Sigmoid colon (tissue), 4 donors: ENCODE results near the gene DNAH11.

Source experiments
- POLR2AphosphoS5 ChIP-seq, 4 donors: sonication (generic); formaldehyde crosslinking; IDR thresholded peaks; one replicate each; pipeline ENCODE4 v1.6.1; 2017; ENCODE audit warnings: antibody characterized with exemption in 4 of 4
- TF ChIP-seq, protein P1 (sequence below), 4 experiments: fragments of 450-650 bp in 3 of 4; fragments of 200-600 bp in 1 of 4; IDR thresholded peaks; one replicate each; pipeline ENCODE4 v1.5.1; 2016 to 2019; ENCODE audit warnings: antibody characterized with exemption in 4 of 4, mild to moderate bottlenecking in 3 of 4, moderate library complexity in 2 of 4

DNA sequence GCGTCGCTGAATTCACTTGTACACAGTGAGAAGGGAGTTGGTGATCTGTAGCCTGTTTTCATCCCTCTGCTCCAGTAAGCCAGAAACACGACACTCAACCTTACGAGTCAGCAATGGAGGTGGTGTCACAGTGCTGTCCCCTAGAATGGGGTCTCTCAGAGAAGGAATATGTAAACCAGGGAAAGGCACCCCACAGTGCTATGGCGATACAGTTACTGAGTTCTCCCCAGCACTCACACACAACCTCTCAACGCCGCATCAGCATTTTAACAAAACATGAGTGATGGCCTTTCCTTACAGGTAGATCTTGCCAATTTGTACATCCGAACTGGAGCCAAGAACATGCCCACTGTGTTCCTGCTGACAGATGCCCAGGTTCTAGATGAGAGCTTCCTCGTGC is 206.5 kb downstream of the DNAH11 start:
- TF ChIP-seq, protein P1, sequence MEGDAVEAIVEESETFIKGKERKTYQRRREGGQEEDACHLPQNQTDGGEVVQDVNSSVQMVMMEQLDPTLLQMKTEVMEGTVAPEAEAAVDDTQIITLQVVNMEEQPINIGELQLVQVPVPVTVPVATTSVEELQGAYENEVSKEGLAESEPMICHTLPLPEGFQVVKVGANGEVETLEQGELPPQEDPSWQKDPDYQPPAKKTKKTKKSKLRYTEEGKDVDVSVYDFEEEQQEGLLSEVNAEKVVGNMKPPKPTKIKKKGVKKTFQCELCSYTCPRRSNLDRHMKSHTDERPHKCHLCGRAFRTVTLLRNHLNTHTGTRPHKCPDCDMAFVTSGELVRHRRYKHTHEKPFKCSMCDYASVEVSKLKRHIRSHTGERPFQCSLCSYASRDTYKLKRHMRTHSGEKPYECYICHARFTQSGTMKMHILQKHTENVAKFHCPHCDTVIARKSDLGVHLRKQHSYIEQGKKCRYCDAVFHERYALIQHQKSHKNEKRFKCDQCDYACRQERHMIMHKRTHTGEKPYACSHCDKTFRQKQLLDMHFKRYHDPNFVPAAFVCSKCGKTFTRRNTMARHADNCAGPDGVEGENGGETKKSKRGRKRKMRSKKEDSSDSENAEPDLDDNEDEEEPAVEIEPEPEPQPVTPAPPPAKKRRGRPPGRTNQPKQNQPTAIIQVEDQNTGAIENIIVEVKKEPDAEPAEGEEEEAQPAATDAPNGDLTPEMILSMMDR (IDR thresholded peaks at IDR 0.05): no peak
- TF ChIP-seq POLR2AphosphoS5 (IDR thresholded peaks at IDR 0.05): no peak
